GM12878 (cell line): ENCODE measurements around the gene ATP13A2. TPM values are rescaled to one million over a fixed set of nuclear protein-coding genes. Genes with fewer than 3 reads are reported as not detected.

Experiments used
- BHLHE40 ChIP-seq, 2 experiments: fragments of 450-650 bp in 1 of 2; IDR thresholded peaks; 2 replicates each; pipeline ENCODE4 v1.6.1; 2011 to 2017; ENCODE audit warnings: low read depth in 2 of 2, borderline replicate concordance in 1 of 2, improper control_type of control experiment in 1 of 2, low read length in 1 of 2, mild to moderate bottlenecking in 1 of 2
- CEBPZ ChIP-seq: fragments of 150-350 bp; IDR thresholded peaks from 2 replicates; pipeline ENCODE4 v1.6.1; 2016; ENCODE audit warnings: low read depth, low read length
- CHD2 ChIP-seq: IDR thresholded peaks from 2 replicates; pipeline ENCODE4 v1.6.1; 2011; ENCODE audit warnings: low read depth, low read length, improper control_type of control experiment, borderline replicate concordance
- DPF2 ChIP-seq: fragments of 450-650 bp; IDR thresholded peaks from 2 replicates; pipeline ENCODE4 v1.6.1; 2017; ENCODE audit warnings: mild to moderate bottlenecking
- EP300 ChIP-seq, 2 experiments: fragments of 150-350 bp in 1 of 2; IDR thresholded peaks; 2 replicates each; pipeline ENCODE4 v1.6.1; 2011 to 2012; ENCODE audit warnings: low read depth in 2 of 2, low read length in 2 of 2, borderline replicate concordance in 1 of 2, improper control_type of control experiment in 1 of 2, inconsistent platforms in 1 of 2; ENCODE audit not compliant: control insufficient read depth in 1 of 2
- GATAD2B ChIP-seq: fragments of 450-650 bp; conservative IDR thresholded peaks from 2 replicates; pipeline ENCODE4 v1.6.1; 2017; ENCODE audit warnings: low read depth, mild to moderate bottlenecking, moderate library complexity
- KLF5 ChIP-seq: fragments of 450-650 bp; IDR thresholded peaks from 2 replicates; pipeline ENCODE4 v1.6.1; 2014; ENCODE audit warnings: mild to moderate bottlenecking; ENCODE audit not compliant: partially characterized antibody
- MTA3 ChIP-seq: IDR thresholded peaks from 2 replicates; pipeline ENCODE4 v1.6.1; 2012; ENCODE audit warnings: low read length, inconsistent platforms, borderline replicate concordance
- NFIC ChIP-seq: IDR thresholded peaks from 2 replicates; pipeline ENCODE4 v1.6.1; 2012; ENCODE audit warnings: low read depth, mild to moderate bottlenecking, inconsistent platforms, low read length, moderate library complexity
- RAD21 ChIP-seq: IDR thresholded peaks from 2 replicates; pipeline ENCODE4 v1.6.1; 2011; ENCODE audit warnings: mild to moderate bottlenecking, low read depth, low read length, moderate library complexity; ENCODE audit not compliant: insufficient read depth
- SRF ChIP-seq, 2 experiments: IDR thresholded peaks; 2 replicates each; pipeline ENCODE4 v1.6.1; 2011; ENCODE audit warnings: low read depth in 2 of 2, low read length in 2 of 2, mild to moderate bottlenecking in 1 of 2, moderate library complexity in 1 of 2
- TCF3 ChIP-seq: IDR thresholded peaks from 2 replicates; pipeline ENCODE4 v1.6.1; 2012; ENCODE audit warnings: low read depth, mild to moderate bottlenecking, low read length, borderline replicate concordance; ENCODE audit not compliant: insufficient read depth
- USF2 ChIP-seq: IDR thresholded peaks from 2 replicates; pipeline ENCODE4 v1.6.1; 2011; ENCODE audit warnings: low read depth, low read length, improper control_type of control experiment, borderline replicate concordance
- WRNIP1 ChIP-seq: IDR thresholded peaks from 2 replicates; pipeline ENCODE4 v1.6.1; 2011; ENCODE audit warnings: low read depth, low read length, improper control_type of control experiment, borderline replicate concordance
- ZNF217 ChIP-seq: fragments of 450-650 bp; IDR thresholded peaks from 2 replicates; pipeline ENCODE4 v1.6.1; 2017; ENCODE audit warnings: antibody characterized with exemption, mild to moderate bottlenecking
- ZNF384 ChIP-seq: IDR thresholded peaks from 2 replicates; pipeline ENCODE4 v1.6.1; 2012; ENCODE audit warnings: low read depth, mild to moderate bottlenecking, low read length, improper control_type of control experiment, borderline replicate concordance
- polyA plus RNA-seq, 11 experiments: library from polyadenylated mRNA; depleted of rRNA in 4 of 11; unstranded in 6 of 11; stranded (reverse) in 5 of 11; fragments of >200 nt; fragmentation: Nextera tagmentation in 4 of 11; fragmentation: Illumina TruSeq in 1 of 11; extraction: Ambion mirVana in 4 of 11; extraction: Trizol in 1 of 11; gene quantifications; 1 replicate in 1 of 11; 2 replicates in 10 of 11; pipeline versions ENCODE4 v1.2.1 to v1.2.3, GENCODE V29; 2011 to 2016; ENCODE audit warnings: inconsistent platforms in 2 of 11, missing spikeins in 2 of 11, low read depth in 1 of 11
- total RNA-seq, 4 experiments: library from RNA; depleted of rRNA in 3 of 4; stranded (reverse); fragments of >200 nt in 3 of 4; fragmentation: Illumina TruSeq in 1 of 4; extraction: Trizol in 1 of 4; gene quantifications; 2 replicates each; pipeline versions ENCODE4 v1.2.1 to v1.2.3, GENCODE V29; 2013 to 2021

ATP13A2 gene
- total and polyA plus RNA-seq, 10 of the 15 experiments (the other 5 are each of a cell fraction or from before 2014, with no cell fraction given): 0.24 to 30.5 (median 8.0) TPM

- TF ChIP-seq USF2: no peak
- TF ChIP-seq MTA3: no peak
- TF ChIP-seq GATAD2B: no peak
- no peak for TF ChIP-seq CEBPZ
- no peak for TF ChIP-seq ZNF217
- no peak for TF ChIP-seq ZNF384
- no peak for TF ChIP-seq DPF2
- no peak for TF ChIP-seq KLF5
- TF ChIP-seq TCF3: no peak
- no peak for TF ChIP-seq WRNIP1
- TF ChIP-seq RAD21: peak; percentile 66
- no peak for TF ChIP-seq EP300 (IDR thresholded peaks at IDR 0.05; ENCODE audit: borderline replicate concordance in 1 of 2, control insufficient read depth in 1 of 2, low read depth in 2 of 2, low read length in 2 of 2)
- no peak for TF ChIP-seq NFIC
- peak; percentile 24 to 27; a peak in 1 of 4 replicates for TF ChIP-seq BHLHE40 (IDR thresholded peaks at IDR 0.05; ENCODE audit: borderline replicate concordance in 1 of 2, low read depth in 2 of 2, low read length in 1 of 2)
- no peak for TF ChIP-seq CHD2
- TF ChIP-seq SRF (IDR thresholded peaks at IDR 0.05; ENCODE audit: low read depth in 2 of 2, low read length in 2 of 2): no peak
Observed at GRCh38 chr1:17059391-17060305, 47.9 kb upstream of the ATP13A2 start (continued).
